ENCODE measurements around the gene CAMK4.

DNA sequence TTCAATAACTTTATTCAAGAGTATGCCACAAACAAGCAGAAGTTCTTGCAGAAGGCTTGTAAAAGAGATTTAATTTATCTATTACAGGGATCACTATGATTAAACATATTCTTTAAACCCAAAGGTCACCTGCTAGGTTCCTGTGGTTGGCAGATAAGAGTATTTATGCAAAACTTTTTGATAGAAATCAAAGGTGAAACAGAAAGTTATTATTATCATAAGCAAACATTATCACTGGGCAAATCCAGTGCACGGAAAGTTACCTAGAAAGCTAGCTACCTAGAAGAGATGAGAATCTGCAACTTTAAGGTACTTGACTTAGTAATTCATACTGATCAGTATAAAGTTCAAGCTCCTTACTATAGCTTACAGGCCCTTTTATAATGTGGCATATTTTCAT, 284.9 kb downstream of the CAMK4 start:
- TF ChIP-seq, protein P1, sequence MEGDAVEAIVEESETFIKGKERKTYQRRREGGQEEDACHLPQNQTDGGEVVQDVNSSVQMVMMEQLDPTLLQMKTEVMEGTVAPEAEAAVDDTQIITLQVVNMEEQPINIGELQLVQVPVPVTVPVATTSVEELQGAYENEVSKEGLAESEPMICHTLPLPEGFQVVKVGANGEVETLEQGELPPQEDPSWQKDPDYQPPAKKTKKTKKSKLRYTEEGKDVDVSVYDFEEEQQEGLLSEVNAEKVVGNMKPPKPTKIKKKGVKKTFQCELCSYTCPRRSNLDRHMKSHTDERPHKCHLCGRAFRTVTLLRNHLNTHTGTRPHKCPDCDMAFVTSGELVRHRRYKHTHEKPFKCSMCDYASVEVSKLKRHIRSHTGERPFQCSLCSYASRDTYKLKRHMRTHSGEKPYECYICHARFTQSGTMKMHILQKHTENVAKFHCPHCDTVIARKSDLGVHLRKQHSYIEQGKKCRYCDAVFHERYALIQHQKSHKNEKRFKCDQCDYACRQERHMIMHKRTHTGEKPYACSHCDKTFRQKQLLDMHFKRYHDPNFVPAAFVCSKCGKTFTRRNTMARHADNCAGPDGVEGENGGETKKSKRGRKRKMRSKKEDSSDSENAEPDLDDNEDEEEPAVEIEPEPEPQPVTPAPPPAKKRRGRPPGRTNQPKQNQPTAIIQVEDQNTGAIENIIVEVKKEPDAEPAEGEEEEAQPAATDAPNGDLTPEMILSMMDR (IDR thresholded peaks at IDR 0.05; ENCODE audit: low read depth, low read length), result no peak
- no peak for TF ChIP-seq EZH2phosphoT487 (IDR thresholded peaks at IDR 0.05; ENCODE audit: low read depth)

All from OCI-LY3 (cell line).